Body of pancreas (tissue), 4 donors: Measurements from ENCODE around the gene CRYBA4.

ENCODE experiments used
- CTCF ChIP-seq, 7 experiments: fragments of 450-650 bp in 4 of 7; fragments of 200-600 bp in 3 of 7; sonication (generic) in 3 of 7; IDR thresholded peaks; one replicate each; pipeline ENCODE4 v1.5.1; 2016 to 2019; ENCODE audit warnings: antibody characterized with exemption in 7 of 7
- POLR2A ChIP-seq, 3 donors: fragments of 450-650 bp; IDR thresholded peaks; one replicate each; pipeline ENCODE4 v1.6.1; 2016; ENCODE audit warnings: antibody characterized with exemption in 3 of 3, mild to moderate bottlenecking in 2 of 3

DNA sequence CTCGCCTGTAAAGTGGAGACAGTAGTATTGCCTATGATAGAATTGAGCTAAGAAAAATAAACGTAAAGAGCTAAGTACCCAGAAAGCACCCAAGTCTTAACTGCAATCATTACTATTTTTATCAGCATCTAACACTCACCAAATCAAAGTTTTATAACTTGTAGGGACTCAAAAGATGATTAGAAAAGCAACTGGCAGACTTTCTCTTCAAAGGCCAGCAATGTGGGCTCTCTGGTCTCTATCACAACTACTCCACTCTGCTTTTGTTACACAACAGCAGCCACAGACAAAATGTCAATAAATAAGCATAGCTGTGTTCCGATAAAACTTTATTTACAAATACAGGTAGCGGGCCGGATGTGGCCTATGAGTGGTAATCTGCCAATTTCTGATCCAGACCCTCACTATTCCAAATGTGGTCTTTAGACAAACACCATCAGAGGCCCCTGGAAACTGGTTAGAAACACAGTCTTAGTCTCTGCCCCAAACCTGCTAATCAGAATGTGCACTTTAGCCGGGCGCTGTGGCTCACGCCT is 40.1 kb upstream of the CRYBA4 start:
- TF ChIP-seq CTCF (IDR thresholded peaks at IDR 0.05) (no peak), POLR2A (IDR thresholded peaks at IDR 0.05) (no peak)
